SK-N-MC (cell line): ENCODE data around the gene TNIK.

ENCODE experiments used
- EZH2 ChIP-seq: fragments of 200-600 bp; sonication (generic); IDR thresholded peaks from one replicate; pipeline ENCODE4 v1.6.1; 2017; ENCODE audit warnings: antibody characterized with exemption
- POLR2AphosphoS5 ChIP-seq: IDR thresholded peaks from 2 replicates; pipeline ENCODE4 v1.6.1; 2012; ENCODE audit warnings: mild to moderate bottlenecking, low read depth, low read length, borderline replicate concordance

- TF ChIP-seq EZH2 = no peak
- TF ChIP-seq POLR2AphosphoS5 = no peak
Observed at GRCh38 chr3:171339598-171339997, 120.6 kb downstream of the TNIK start.
